ENCODE results near the gene SYNGR3. TPM values are rescaled to one million over a fixed set of nuclear protein-coding genes. Genes with fewer than 3 reads are reported as not detected.

The SYNGR3 gene
- total and polyA plus RNA-seq, 12 donors = 0.15 to 2.5 (median 0.37) TPM; not detected in 2

- ATAC-seq (peak in 7 of 8 donors; percentile 2 to 21 (median 15)), DNase-seq (no peak)
- Histone ChIP-seq H3K36me3 (peaks cover 0 to 41% (median 23%) of the 10 kb centered on the region in 9 donors), H3K27me3 (no peaks in the 10 kb centered on the region), H3K4me1 (peaks cover 8 to 45% (median 17%) of the 10 kb centered on the region in 9 donors), H3K4me3 (peak overlapping the region; percentile 50 to 87 (median 69)), H3K27ac (peak overlapping the region; percentile 15 to 88 (median 81)), H3K9me3 (no peaks in the 10 kb centered on the region)
- no peak for TF ChIP-seq CTCF (IDR thresholded peaks at IDR 0.05)
- intact Hi-C loops (cut with DNase I) = no loop called here
- WGBS, 2 donors = 16 to 22% methylated on average over 15 to 17 of the region's 17 CpGs
These were observed 47.5 kb upstream of the SYNGR3 start for GRCh38 chr16:1942047-1942809.

- H3K36me3 ChIP-seq = peaks cover 0 to 33% (median 17%) of the 10 kb centered on the region in 9 donors
- H3K4me1 ChIP-seq = peaks cover 8 to 36% (median 17%) of the 10 kb centered on the region in 9 donors
- H3K4me3 ChIP-seq = peak within 1 kb of the TSS; percentile 50 to 87 (median 69)
- H3K27me3 ChIP-seq = no peaks in the 10 kb centered on the region
- peak in 1 of 9 donors; percentile 22 for TF ChIP-seq CTCF (IDR thresholded peaks at IDR 0.05)
- intact Hi-C loops (cut with DNase I) = no loop called here
- peak; percentile 100 for DNase-seq
- H3K27ac ChIP-seq = peak within 1 kb of the TSS; percentile 15 to 88 (median 81)
- no peaks in the 10 kb centered on the region for H3K9me3 ChIP-seq
- peak; percentile 90 to 97 (median 96) for ATAC-seq
- WGBS, 2 donors = 2 to 3% methylated on average over 66 to 77 of the region's 77 CpGs
These were observed 46.7 kb upstream of the SYNGR3 start, which contains the start of gene MSRB1 for GRCh38 chr16:1942810-1943726. Gene MSRB1, minus strand, starts transcription at chr16:1943199. Its CDS starts 43 bp downstream, at chr16:1943156.

GRCh38 chr16:1944612-1945199, 45.1 kb upstream of the SYNGR3 start:
- Histone ChIP-seq H3K27ac (no peak overlapping the region), H3K4me1 (peaks cover 8 to 21% (median 17%) of the 10 kb centered on the region in 9 donors), H3K27me3 (no peaks in the 10 kb centered on the region), H3K36me3 (peaks cover 0 to 16% (median 13%) of the 10 kb centered on the region in 9 donors), H3K4me3 (no peak overlapping the region), H3K9me3 (no peaks in the 10 kb centered on the region)
- ATAC-seq (no peak), DNase-seq (no peak)
- WGBS, 2 donors = 92 to 94% methylated on average over 21 of the region's 21 CpGs
- intact Hi-C loops (cut with DNase I) = no loop called here
- TF ChIP-seq CTCF (IDR thresholded peaks at IDR 0.05) = no peak
